K562 (cell line): ENCODE measurements around the gene EPHB2.

ENCODE experiments used
- CHD2 ChIP-seq: IDR thresholded peaks from 2 replicates; pipeline ENCODE4 v1.6.1; 2011; ENCODE audit warnings: low read depth, low read length
- COPS2 ChIP-seq: fragments of 450-650 bp; conservative IDR thresholded peaks from 2 replicates; pipeline ENCODE4 v1.6.1; 2016; ENCODE audit warnings: mild to moderate bottlenecking, moderate library complexity
- HMGN3 ChIP-seq: IDR thresholded peaks from 2 replicates; pipeline ENCODE4 v1.6.1; 2011; ENCODE audit warnings: borderline replicate concordance, low read depth, mild to moderate bottlenecking, mixed read lengths, low read length; ENCODE audit not compliant: insufficient read length; ENCODE audit errors: extremely low read depth
- SREBF2 ChIP-seq: sonication (generic); formaldehyde crosslinking; IDR thresholded peaks from 2 replicates; pipeline ENCODE4 v1.4.0; 2020; ENCODE audit warnings: mild to moderate bottlenecking, missing genetic modification reagents
- TF ChIP-seq, protein P1 (sequence below): fragments of 450-650 bp; IDR thresholded peaks from 2 replicates; pipeline ENCODE4 v1.6.1; 2016; ENCODE audit warnings: missing biosample characterization, missing genetic modification characterization

DNA sequence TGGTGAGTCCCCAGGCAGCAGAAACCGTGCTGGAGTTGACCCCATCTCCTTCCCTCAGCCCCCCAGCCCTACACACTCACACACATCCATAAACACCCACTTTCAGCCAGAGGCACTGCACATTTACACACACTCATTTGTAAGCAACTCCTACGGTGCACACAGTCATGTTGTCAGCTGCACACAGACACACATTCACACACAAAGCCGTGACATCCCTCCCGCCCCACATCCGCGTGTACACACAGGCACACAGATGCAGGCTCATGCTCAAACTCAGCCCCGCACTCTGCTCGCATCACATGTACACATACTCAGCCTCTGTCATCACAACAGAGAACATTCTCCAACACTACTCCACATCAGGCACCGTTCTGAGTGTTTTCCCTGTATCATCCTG lies 214.5 kb downstream of the EPHB2 start:
- TF ChIP-seq CHD2 (no peak), SREBF2 (CRISPR knock-in tag) (no peak), COPS2 (no peak), HMGN3 (no peak)
- TF ChIP-seq, protein P1, sequence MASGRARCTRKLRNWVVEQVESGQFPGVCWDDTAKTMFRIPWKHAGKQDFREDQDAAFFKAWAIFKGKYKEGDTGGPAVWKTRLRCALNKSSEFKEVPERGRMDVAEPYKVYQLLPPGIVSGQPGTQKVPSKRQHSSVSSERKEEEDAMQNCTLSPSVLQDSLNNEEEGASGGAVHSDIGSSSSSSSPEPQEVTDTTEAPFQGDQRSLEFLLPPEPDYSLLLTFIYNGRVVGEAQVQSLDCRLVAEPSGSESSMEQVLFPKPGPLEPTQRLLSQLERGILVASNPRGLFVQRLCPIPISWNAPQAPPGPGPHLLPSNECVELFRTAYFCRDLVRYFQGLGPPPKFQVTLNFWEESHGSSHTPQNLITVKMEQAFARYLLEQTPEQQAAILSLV (tag): no peak
